HG03521 (cell line): ENCODE measurements around the gene CLDN2.

Experiments used
- ATAC-seq: cut with Tn5 transposase; IDR thresholded peaks from one replicate; pipeline ENCODE4 v1.9.1; 2021; ENCODE audit warnings: mild to moderate bottlenecking, moderate library complexity; ENCODE audit not compliant: unreplicated experiment

The CLDN2 gene

GRCh38 chrX:106917830-106918500 is 2.2 kb upstream of the CLDN2 start:
- no peak for ATAC-seq

GRCh38 chrX:106921637-106922036 is 1.4 kb downstream of the CLDN2 start:
- no peak for ATAC-seq

- ATAC-seq, result no peak
Observed at GRCh38 chrX:106927023-106927422, 6.8 kb downstream of the CLDN2 start.

DNA sequence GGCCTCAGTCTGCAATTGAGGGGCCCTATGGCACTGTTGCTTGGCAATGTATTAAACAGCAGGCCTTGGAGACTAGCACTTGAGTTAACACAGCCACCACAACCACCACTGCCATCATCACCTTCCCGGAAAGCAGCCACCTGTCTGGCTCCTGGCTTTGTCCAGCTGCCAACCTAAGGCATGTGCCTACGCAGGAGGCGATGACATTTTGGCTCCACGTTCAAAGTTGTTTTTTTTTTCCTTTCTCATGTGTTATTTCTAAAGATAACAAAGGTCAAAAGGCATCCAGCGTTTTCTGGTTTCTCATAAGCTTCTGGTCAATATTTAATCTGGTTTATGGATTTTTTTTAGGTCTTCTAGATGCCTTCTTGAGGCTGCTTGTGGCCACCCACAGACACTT is 7.5 kb downstream of the CLDN2 start:
- no peak for ATAC-seq

- no peak for ATAC-seq
Observed at GRCh38 chrX:106928227-106928626, 8.0 kb downstream of the CLDN2 start.

GRCh38 chrX:106931831-106932491 is 11.8 kb downstream of the CLDN2 start:
- ATAC-seq, result no peak

GRCh38 chrX:106932492-106932923 is 12.3 kb downstream of the CLDN2 start:
- no peak for ATAC-seq

DNA sequence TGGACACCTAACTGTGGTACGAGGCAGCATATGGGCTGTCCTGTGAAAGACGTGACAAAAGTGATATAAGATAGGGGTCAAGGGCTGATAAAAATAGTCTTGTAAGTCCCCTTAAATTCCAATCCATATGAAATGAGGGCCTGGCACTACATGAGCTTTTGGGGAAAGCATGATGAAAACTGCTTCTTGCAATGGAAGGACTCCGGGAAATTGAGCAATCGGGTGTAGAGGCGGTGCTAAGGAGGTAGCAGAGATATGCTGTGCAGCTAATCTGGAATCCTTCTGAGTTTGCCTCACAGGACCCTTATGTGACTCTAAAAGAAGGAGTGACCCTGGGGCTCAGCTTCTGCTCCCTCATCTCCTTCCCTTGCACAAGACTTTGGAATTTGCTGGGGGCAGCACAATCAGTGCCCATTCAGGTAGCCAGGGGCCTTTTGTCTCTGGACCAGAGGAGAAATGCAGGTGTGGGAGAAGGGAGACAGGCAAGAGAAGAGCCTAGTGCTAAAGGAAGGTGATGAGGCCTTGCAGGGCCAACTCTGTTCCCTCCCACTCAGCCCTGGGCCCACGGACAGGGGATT is 12.8 kb downstream of the CLDN2 start:
- no peak for ATAC-seq

GRCh38 chrX:106933538-106933961 is 13.3 kb downstream of the CLDN2 start:
- ATAC-seq, result no peak

GRCh38 chrX:106935175-106935574 is 15.0 kb downstream of the CLDN2 start:
- no peak for ATAC-seq

GRCh38 chrX:106936246-106936645 is 16.0 kb downstream of the CLDN2 start:
- ATAC-seq, result no peak

GRCh38 chrX:106939566-106939965 is 19.4 kb downstream of the CLDN2 start:
- no peak for ATAC-seq

GRCh38 chrX:106940068-106940467 is 19.9 kb downstream of the CLDN2 start:
- ATAC-seq, result no peak

GRCh38 chrX:106946464-106946863 is 26.3 kb downstream of the CLDN2 start:
- no peak for ATAC-seq

DNA sequence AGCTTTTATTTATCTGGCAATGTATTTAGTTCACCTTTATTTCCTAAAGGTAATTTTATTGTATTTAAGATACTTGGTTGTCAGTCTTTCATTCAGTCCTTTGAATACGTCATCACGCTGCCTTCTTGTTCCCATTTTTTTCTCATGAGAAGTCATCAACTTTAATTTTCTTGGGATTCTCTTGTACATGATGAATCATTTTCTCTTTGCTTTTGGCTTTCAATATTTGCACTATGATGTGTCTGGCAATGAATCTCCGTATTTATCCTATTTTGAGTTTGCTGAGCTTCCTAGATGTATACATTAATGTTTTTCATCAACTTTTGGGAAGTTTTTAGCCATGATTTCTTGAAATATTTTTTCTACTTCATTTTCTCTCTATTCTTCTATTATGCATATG is 28.4 kb downstream of the CLDN2 start:
- no peak for ATAC-seq

DNA sequence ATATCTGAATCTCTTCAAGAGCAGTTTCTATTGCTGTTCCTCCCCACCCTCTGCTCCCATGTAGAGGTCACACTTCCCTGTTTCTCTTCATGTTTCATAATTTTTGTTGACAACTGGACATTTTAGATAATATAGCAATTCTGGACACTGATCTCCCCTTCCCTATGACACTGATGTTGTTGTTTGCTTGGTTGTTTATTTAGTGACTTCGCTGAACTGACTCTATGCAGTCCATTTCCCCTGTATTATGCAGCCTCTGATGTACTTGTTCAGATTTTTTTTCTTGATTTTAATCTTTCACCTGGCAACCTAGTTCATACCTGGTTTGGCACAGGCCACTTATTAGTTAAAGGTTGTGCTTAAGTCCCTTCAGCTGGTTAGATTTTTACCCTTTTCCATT is 29.2 kb downstream of the CLDN2 start:
- no peak for ATAC-seq

GRCh38 chrX:106950381-106950780 is 30.2 kb downstream of the CLDN2 start:
- no peak for ATAC-seq

- ATAC-seq, result no peak
Observed at GRCh38 chrX:106951230-106951629, 31.0 kb downstream of the CLDN2 start.

DNA sequence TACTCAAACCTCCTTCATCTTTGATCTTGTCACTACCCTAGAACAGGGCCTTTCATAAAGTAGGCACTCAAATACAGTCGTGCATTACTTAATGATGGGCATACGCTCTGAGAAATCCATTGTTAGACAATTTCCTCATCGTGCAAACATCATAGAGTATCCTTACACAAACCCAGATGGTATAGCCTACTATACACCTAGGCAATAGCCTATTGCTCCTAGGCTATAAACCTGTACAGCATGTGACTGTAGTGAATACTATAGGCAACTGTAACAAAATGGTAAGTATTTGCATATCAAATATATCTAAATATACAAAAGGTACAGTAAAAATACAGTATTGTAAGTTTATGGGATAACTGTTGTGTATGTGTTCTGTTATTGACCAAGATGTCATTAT is 31.9 kb downstream of the CLDN2 start:
- ATAC-seq, result no peak

GRCh38 chrX:106952538-106952937 is 32.3 kb downstream of the CLDN2 start:
- ATAC-seq, result no peak

DNA sequence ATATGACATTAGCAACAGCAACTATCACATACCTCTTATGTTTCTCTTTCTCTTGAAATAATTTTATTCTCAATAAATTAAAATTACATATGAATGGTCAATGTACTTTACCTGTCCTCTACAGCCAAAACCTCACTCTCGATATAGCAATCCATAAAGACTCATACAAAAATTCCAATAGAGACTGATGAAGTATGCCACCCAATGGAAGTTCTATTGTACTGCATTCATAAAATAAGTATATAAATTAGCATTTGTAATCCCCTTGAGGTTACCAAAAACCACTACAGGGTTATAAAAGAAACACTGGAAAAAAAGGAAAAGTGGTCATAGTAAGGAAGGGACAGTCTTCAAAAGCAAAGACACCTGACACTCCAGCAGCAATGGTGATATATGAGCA is 32.8 kb downstream of the CLDN2 start:
- no peak for ATAC-seq

DNA sequence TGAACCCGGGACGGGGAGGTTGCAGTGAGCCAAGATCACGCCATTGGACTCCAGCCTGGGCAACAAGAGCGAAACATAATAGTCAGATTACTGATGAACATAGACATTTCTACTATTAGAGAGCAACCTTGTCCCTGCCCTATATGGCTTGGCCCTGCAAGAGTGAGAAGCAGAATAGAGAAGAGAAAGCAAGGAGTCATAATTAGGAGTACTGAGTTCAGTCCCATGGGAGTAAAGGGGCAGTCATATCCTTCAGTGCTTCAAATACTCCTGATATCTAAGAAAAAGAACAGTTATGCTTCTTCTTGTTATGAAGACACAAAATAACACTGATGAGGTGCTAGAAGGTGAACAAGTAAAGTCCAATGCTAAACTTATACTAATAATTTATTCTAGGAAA is 33.8 kb downstream of the CLDN2 start:
- no peak for ATAC-seq
